Suppressor macrophage treated with lipopolysaccharide for 1 hour (primary cell): ENCODE results near the gene SNX15.

ENCODE experiments used
- DNase-seq, 3 donors: peaks; one replicate each; pipeline ENCODE4 v3.0.0-alpha.2; 2020 to 2022

The SNX15 gene

DNA sequence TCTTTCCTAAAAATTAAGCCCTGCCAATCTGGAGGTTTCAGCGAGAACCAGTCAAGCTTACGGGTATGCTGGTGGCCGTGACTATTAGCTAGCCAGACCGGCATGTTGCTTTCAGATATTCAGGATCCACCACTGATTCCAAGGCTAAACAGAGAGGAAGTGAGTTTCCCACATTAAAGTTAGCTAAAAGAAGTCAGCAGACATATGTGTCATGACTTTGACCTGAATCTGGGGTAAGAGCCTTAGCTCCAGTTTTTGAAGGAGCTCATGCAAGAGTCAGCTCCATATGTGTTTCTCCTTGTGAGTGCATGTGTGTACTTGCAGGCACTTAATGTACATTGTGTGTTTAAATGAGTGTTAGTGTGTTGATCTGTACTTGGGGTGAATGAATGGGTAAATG lies 58.2 kb downstream of the SNX15 start:
- peak; percentile 31 to 45 (median 38) for DNase-seq

DNA sequence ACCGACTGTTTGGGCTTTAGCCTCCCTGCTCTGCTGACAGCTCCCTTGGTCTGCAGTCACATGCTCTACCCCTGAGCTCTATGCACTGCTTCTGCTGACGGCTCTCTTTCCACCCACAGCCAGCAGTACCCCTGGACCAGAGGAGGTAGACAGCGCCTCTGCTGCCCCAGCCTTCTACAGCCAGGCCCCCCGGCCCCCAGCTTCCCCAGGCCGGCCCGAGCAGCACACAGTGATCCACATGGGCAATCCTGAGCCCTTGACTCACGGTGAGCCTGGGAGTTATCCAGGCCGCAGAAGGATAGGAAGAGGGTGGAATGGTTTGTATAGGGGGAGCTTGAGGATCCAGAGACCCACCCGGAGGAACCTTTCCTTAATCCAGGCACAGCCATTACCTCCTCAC lies 59.6 kb downstream of the SNX15 start:
- DNase-seq = no peak

DNA sequence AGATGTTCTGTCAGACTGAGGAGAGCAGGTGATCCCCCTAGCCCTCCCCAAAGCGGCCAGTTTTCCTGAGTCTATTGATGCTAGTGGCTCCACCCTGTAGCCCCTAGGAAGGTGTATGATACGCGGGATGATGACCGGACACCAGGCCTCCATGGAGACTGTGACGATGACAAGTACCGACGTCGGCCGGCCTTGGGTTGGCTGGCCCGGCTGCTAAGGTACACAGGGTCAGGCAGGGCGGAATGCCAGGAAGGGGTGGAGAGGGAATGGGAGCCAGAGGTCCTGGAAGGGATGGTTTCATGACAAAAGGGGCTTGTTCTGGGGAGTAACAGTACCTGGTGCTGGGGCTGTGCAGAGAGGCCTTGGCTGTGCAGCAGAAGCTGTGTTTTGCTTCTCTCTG lies 60.0 kb downstream of the SNX15 start:
- no peak for DNase-seq

DNA sequence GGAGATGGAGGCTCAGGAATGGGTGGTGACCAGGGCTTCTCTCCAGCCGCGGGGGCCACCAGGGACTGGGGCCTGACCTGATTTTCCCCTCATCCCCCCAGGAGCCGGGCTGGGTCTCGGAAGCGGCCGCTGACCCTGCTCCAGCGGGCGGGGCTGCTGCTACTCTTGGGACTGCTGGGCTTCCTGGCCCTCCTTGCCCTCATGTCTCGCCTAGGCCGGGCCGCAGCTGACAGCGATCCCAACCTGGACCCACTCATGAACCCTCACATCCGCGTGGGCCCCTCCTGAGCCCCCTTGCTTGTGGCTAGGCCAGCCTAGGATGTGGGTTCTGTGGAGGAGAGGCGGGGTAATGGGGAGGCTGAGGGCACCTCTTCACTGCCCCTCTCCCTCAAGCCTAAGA lies 60.6 kb downstream of the SNX15 start:
- no peak for DNase-seq

DNA sequence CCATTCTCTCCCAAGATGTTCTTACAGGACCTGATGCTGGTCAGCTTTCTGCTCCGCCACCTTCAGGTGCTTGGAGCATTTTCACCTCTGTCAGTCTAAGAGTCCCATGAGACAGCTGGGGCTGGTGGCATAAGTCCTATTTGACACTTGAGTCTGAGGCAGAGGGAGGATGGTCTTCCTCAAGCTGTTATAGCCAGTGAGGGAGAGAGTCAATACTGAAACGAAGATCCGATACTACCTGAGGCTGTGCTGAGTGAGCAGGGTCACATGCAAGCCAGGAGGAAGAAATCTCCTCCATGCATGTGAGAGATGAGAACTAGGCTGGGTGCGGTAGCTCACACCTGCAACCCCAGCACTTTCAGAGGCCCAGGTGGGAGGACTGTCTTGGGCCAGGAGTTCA lies 62.4 kb downstream of the SNX15 start:
- no peak for DNase-seq
